GM12878 (cell line): Measurements from ENCODE around the gene GPC5. TPM values are rescaled to one million over a fixed set of nuclear protein-coding genes. Genes with fewer than 3 reads are reported as not detected.

Experiments used
- ATAC-seq: fragments of 200-7000 bp; cut with Tn5 transposase; 3 replicates; pipeline ENCODE4 v1.9.1; 2020; ENCODE audit warnings: mild to moderate bottlenecking, moderate library complexity
- BruUV-seq: library from RNA; stranded (reverse); fragments of 400-500 nt; replicated peaks from 2 replicates; lab custom pipeline; 2021; lab: Mats Ljungman, UMichigan
- CTCF ChIA-PET: fragments of 300-600 bp; sonication (Branson Sonifier 250); formaldehyde crosslinking; extraction: SDS; loops from one replicate; lab custom pipeline; 2021; ENCODE audit warnings: inconsistent platforms; lab: Yijun Ruan, JAX
- POLR2A ChIA-PET: fragments of 350-600 bp; formaldehyde crosslinking; extraction: SDS; loops from one replicate; lab custom pipeline; 2021; ENCODE audit warnings: inconsistent platforms; lab: Charles Lee
- RAD21 ChIA-PET: fragments of 300-600 bp; sonication (Branson Sonifier 250); formaldehyde crosslinking; loops from one replicate; lab custom pipeline; 2023; ENCODE audit warnings: antibody characterized with exemption; ENCODE audit not compliant: unreplicated experiment; lab: Charles Lee
- SMC1A ChIA-PET: fragments of 300-600 bp; sonication (Branson Sonifier 250); formaldehyde crosslinking; loops from one replicate; lab custom pipeline; 2023; ENCODE audit not compliant: unreplicated experiment, uncharacterized antibody; lab: Charles Lee
- DNase-seq: peaks from one replicate; pipeline ENCODE4 v3.0.0-alpha.2; 2011; ENCODE audit warnings: low read depth, low spot score
- FAIRE-seq: peaks from 3 replicates; lab custom pipeline; 2011; peaks lifted over from hg19 to GRCh38; lab: Jason Lieb, UNC
- H2AFZ ChIP-seq: 2 replicates; pipeline ENCODE4 v1.6.0; 2011; ENCODE audit warnings: low read depth, low read length, control low read depth; ENCODE audit not compliant: control insufficient read depth
- H3K27ac ChIP-seq: 2 replicates; pipeline ENCODE4 v1.5.1; 2011; ENCODE audit warnings: control low read depth; ENCODE audit not compliant: control insufficient read depth, insufficient read depth
- H3K27me3 ChIP-seq, 2 experiments: replicated peaks in 1 of 2; 2 replicates each; pipeline versions ENCODE4 v1.6.0 to v1.6.1; 2011; ENCODE audit warnings: low read length in 1 of 2; ENCODE audit not compliant: control insufficient read depth in 2 of 2, insufficient read depth in 2 of 2
- H3K36me3 ChIP-seq, 2 experiments: 2 replicates each; pipeline ENCODE4 v1.5.1; 2011; ENCODE audit warnings: low read length in 1 of 2; ENCODE audit not compliant: control insufficient read depth in 2 of 2, insufficient read depth in 2 of 2
- H3K4me1 ChIP-seq: 2 replicates; pipeline ENCODE4 v1.6.1; 2011; ENCODE audit warnings: mild to moderate bottlenecking, low read length, moderate library complexity, mixed read lengths; ENCODE audit not compliant: control insufficient read depth, insufficient read depth
- H3K4me2 ChIP-seq: 2 replicates; pipeline ENCODE4 v1.6.0; 2011; ENCODE audit warnings: control low read depth; ENCODE audit not compliant: control insufficient read depth, insufficient read depth
- H3K4me3 ChIP-seq: fragments of 200-600 bp; sonication (generic); 2 replicates; pipeline ENCODE4 v1.5.1; 2016
- H3K79me2 ChIP-seq: 2 replicates; pipeline ENCODE4 v1.6.0; 2011; ENCODE audit warnings: low read length; ENCODE audit not compliant: control insufficient read depth, insufficient read depth
- H3K9ac ChIP-seq: 2 replicates; pipeline ENCODE4 v1.8.0; 2011; ENCODE audit warnings: low read length, control low read depth, mixed read lengths; ENCODE audit not compliant: control insufficient read depth, insufficient read depth
- H3K9me3 ChIP-seq: replicated peaks from 3 replicates; pipeline ENCODE4 v1.5.1; 2011; ENCODE audit warnings: mild to moderate bottlenecking, low read length; ENCODE audit not compliant: control insufficient read depth, insufficient read depth
- H4K20me1 ChIP-seq: 2 replicates; pipeline ENCODE4 v1.6.0; 2011; ENCODE audit not compliant: control insufficient read depth, insufficient read depth
- ATF3 ChIP-seq: IDR thresholded peaks from 2 replicates; pipeline ENCODE4 v1.6.1; 2011; ENCODE audit warnings: low read depth, mild to moderate bottlenecking, low read length, moderate library complexity, borderline replicate concordance; ENCODE audit errors: extremely low read depth
- BCL3 ChIP-seq: IDR thresholded peaks from 2 replicates; pipeline ENCODE4 v1.6.1; 2011; ENCODE audit warnings: borderline replicate concordance, low read depth, mild to moderate bottlenecking, moderate library complexity, low read length; ENCODE audit not compliant: insufficient read depth, poor library complexity, severe bottlenecking
- FOXK2 ChIP-seq: fragments of 450-650 bp; IDR thresholded peaks from 2 replicates; pipeline ENCODE4 v1.6.1; 2017; ENCODE audit warnings: mild to moderate bottlenecking, moderate library complexity
- FOXM1 ChIP-seq: IDR thresholded peaks from 2 replicates; pipeline ENCODE4 v1.6.1; 2012; ENCODE audit warnings: low read depth, mild to moderate bottlenecking, inconsistent platforms, low read length, moderate library complexity
- GABPA ChIP-seq: IDR thresholded peaks from 2 replicates; pipeline ENCODE4 v1.6.1; 2014; ENCODE audit warnings: antibody characterized with exemption, low read depth, mild to moderate bottlenecking, inconsistent platforms
- HCFC1 ChIP-seq: fragments of 150-350 bp; IDR thresholded peaks from 2 replicates; pipeline ENCODE4 v1.6.1; 2014; ENCODE audit warnings: low read length
- MTA3 ChIP-seq: IDR thresholded peaks from 2 replicates; pipeline ENCODE4 v1.6.1; 2012; ENCODE audit warnings: low read length, inconsistent platforms, borderline replicate concordance
- NFIC ChIP-seq: IDR thresholded peaks from 2 replicates; pipeline ENCODE4 v1.6.1; 2012; ENCODE audit warnings: low read depth, mild to moderate bottlenecking, inconsistent platforms, low read length, moderate library complexity
- NKRF ChIP-seq: fragments of 450-650 bp; conservative IDR thresholded peaks from 2 replicates; pipeline ENCODE4 v1.6.1; 2017; ENCODE audit warnings: mild to moderate bottlenecking, moderate library complexity
- REST ChIP-seq: IDR thresholded peaks from 2 replicates; pipeline ENCODE4 v1.6.1; 2012; ENCODE audit warnings: mild to moderate bottlenecking, low read depth, low read length
- SP1 ChIP-seq: IDR thresholded peaks from one replicate; pipeline ENCODE4 v1.6.1; 2011; ENCODE audit warnings: low read depth, low read length
- SREBF2 ChIP-seq: IDR thresholded peaks from 2 replicates; pipeline ENCODE4 v1.6.1; 2012; ENCODE audit warnings: mild to moderate bottlenecking, low read length
- SUPT20H ChIP-seq: IDR thresholded peaks from 2 replicates; pipeline ENCODE4 v1.6.1; 2011; ENCODE audit warnings: low read depth, mild to moderate bottlenecking, low read length, moderate library complexity, borderline replicate concordance; ENCODE audit not compliant: control insufficient read depth
- ZNF207 ChIP-seq: fragments of 450-650 bp; IDR thresholded peaks from 2 replicates; pipeline ENCODE4 v1.6.1; 2014; ENCODE audit warnings: antibody characterized with exemption, mild to moderate bottlenecking, borderline replicate concordance
- ZNF24 ChIP-seq: fragments of 450-650 bp; IDR thresholded peaks from 2 replicates; pipeline ENCODE4 v1.6.1; 2017; ENCODE audit warnings: antibody characterized with exemption, mild to moderate bottlenecking
- WGBS: methylation state at CpG from one replicate; pipeline ENCODE4 v1.1.6; 2016; ENCODE audit warnings: low lambda C conversion rate; ENCODE audit not compliant: insufficient replicate concordance, insufficient coverage; ENCODE audit errors: missing lambda C conversion rate; 5-methylcytosine and 5-hydroxymethylcytosine counted together
- in situ Hi-C: fragments of 300-500 bp; cut with MboI; formaldehyde crosslinking; loops from 9 replicates; pipeline ENCODE4 v1.14.3; 2018; ENCODE audit warnings: mixed read lengths
- intact Hi-C: fragments of 100-400 bp; cut with micrococcal nuclease; formaldehyde crosslinking; loops from one replicate; pipeline ENCODE4 v1.14.2; 2022; ENCODE audit not compliant: unreplicated experiment
- polyA plus RNA-seq, 11 experiments: library from polyadenylated mRNA; depleted of rRNA in 4 of 11; unstranded in 6 of 11; stranded (reverse) in 5 of 11; fragments of >200 nt; fragmentation: Nextera tagmentation in 4 of 11; fragmentation: Illumina TruSeq in 1 of 11; extraction: Ambion mirVana in 4 of 11; extraction: Trizol in 1 of 11; gene quantifications; 1 replicate in 1 of 11; 2 replicates in 10 of 11; pipeline versions ENCODE4 v1.2.1 to v1.2.3, GENCODE V29; 2011 to 2016; ENCODE audit warnings: inconsistent platforms in 2 of 11, missing spikeins in 2 of 11, low read depth in 1 of 11
- total RNA-seq, 4 experiments: library from RNA; depleted of rRNA in 3 of 4; stranded (reverse); fragments of >200 nt in 3 of 4; fragmentation: Illumina TruSeq in 1 of 4; extraction: Trizol in 1 of 4; gene quantifications; 2 replicates each; pipeline versions ENCODE4 v1.2.1 to v1.2.3, GENCODE V29; 2013 to 2021

The GPC5 gene
- total and polyA plus RNA-seq, 10 of the 15 experiments (the other 5 are each of a cell fraction or from before 2014, with no cell fraction given) = 0.05 to 0.87 (median 0.44) TPM; not detected in 1

GRCh38 chr13:91729859-91730258 is 331.4 kb downstream of the GPC5 start:
- DNase-seq (no peak), ATAC-seq (no peak), FAIRE-seq (no peak)
- RAD21 ChIA-PET = no interaction called here
- WGBS = 6% methylated on average over 1 of the region's 1 CpG
- no peaks in the 10 kb centered on the region for H3K36me3 ChIP-seq
- H3K4me1 ChIP-seq = no peaks in the 10 kb centered on the region
- H3K9ac ChIP-seq = no peak overlapping the region
- no peak overlapping the region for H2AFZ ChIP-seq
- H3K4me3 ChIP-seq = no peak overlapping the region
- H4K20me1 ChIP-seq = no peaks in the 10 kb centered on the region
- intact Hi-C loops (no loop called here), in situ Hi-C loops (no loop called here)
- CTCF ChIA-PET = interaction anchor here (1.1 kb wide), 1 partner anchor 13 kb away, joined by 3 read pairs; no protein-coding TSS in a partner anchor
- no peak overlapping the region for H3K27ac ChIP-seq
- TF ChIP-seq GABPA (no peak), HCFC1 (no peak), NKRF (no peak), BCL3 (no peak), NFIC (no peak), REST (no peak), MTA3 (no peak), SP1 (no peak), ZNF24 (no peak), ATF3 (no peak), FOXK2 (no peak), SUPT20H (no peak), FOXM1 (no peak), SREBF2 (no peak), ZNF207 (no peak)
- no peak overlapping the region for H3K4me2 ChIP-seq
- no peaks in the 10 kb centered on the region for H3K27me3 ChIP-seq
- BruUV-seq = no TSS peak
- H3K9me3 ChIP-seq = no peaks in the 10 kb centered on the region
- H3K79me2 ChIP-seq = no peaks in the 10 kb centered on the region
- POLR2A ChIA-PET = no interaction called here
- SMC1A ChIA-PET = no interaction called here
